ENCODE results near the gene GALNT18. TPM values are rescaled to one million over a fixed set of nuclear protein-coding genes. Genes with fewer than 3 reads are reported as not detected.

The GALNT18 gene
- polyA plus RNA-seq, 1 donor (not counting 4 experiments of a cell fraction or from before 2014, with no cell fraction given) = 27.2 TPM

DNA sequence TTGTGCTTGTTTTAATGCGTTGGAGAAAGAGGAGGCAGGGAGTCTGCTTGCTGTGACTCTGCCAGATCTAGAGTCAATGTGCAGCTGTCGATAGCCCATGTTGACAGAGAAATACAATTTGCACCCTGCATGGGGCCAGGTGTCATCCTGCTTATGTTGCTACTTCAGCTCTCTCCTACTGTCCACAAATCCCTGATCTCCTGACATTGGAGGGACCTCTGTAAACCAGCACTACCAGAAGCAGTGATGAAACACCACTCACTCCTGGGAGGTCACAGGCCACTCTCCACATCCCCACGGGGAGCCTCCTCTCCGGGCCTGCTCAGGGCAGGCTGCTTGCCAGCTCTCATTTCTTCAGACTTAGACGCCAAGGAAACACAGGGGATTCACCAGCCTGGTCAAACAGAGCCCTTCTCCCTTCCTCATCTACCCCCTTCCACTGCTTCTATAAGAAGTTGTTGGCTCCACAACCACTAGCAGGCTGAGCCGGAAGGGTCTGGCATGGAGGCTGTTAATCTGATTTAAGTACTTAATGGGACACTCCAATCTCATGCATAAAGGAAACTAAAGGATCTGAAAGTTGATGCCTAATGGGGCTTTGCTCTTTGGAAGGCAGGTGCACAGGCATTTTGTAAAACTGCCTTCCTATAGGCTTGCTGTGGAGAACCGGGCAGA lies 238.8 kb downstream of the GALNT18 start:
- FAIRE-seq = no peak
- no peak overlapping the region for H2AFZ ChIP-seq (ENCODE audit: control insufficient read depth, low read length)
- dilution Hi-C loops (cut with MboI; ENCODE audit: extremely low pct_ligation_motif_present, low sequenced_read_pairs) = no loop called here

DNA sequence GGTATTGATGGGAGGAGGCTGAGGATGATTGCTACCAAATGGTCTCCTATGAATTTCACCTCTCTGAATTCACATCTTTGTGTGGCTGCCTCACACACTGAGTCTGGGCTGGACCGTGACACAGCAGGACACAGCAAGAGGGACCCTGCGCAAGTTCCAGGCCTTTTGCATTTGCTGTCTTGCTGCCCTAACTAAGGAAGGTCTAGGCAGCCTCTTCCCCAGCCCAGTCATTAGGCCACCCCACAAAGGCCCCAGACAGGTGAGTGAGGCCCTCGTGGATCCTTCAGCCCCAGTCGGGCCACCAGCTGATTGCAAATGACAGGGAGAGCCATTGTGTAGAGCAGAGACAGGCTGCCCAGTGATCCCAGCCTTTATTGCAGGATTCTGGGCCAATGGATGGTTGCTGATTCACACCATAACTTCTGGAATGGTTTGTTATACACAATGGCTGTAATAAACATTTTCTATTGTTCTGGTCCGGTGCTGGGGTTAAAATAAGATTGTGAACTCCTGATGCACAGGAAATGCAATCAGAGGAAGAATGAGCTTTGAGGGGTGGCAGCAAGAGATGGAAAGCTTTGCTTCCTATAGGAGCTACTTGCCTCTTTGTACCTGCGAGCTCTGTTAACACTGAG lies 240.2 kb downstream of the GALNT18 start:
- Histone ChIP-seq H3K27me3 (ENCODE audit: control insufficient read depth, extremely low read depth, insufficient read depth, low read length) (no peaks in the 10 kb centered on the region), H3K79me2 (ENCODE audit: control insufficient read depth, insufficient read depth, low read length) (no peaks in the 10 kb centered on the region), H4K20me1 (ENCODE audit: control insufficient read depth, extremely low read depth, insufficient read depth, low read length) (peaks cover 2% of the 10 kb centered on the region), H3K9ac (ENCODE audit: control insufficient read depth, extremely low read depth, insufficient read depth, low read length) (no peak overlapping the region), H3K9me3 (ENCODE audit: control insufficient read depth, low read depth, low read length) (no peaks in the 10 kb centered on the region), H3K36me3 (ENCODE audit: control insufficient read depth in 2 of 2, extremely low read depth in 1 of 2, insufficient read depth in 2 of 2, low read length in 2 of 2) (no peaks in the 10 kb centered on the region), H3K4me3 (ENCODE audit: control insufficient read depth in 2 of 3, extremely low read depth in 1 of 3, insufficient read depth in 2 of 3, low read depth in 1 of 3, low read length in 3 of 3) (no peak overlapping the region), H3K4me2 (ENCODE audit: control insufficient read depth, extremely low read depth, insufficient read depth, low read depth, low read length) (no peak overlapping the region), H2AFZ (ENCODE audit: control insufficient read depth, low read length) (no peak overlapping the region), H3K4me1 (ENCODE audit: control insufficient read depth, extremely low read depth, insufficient read depth, low read length) (no peaks in the 10 kb centered on the region), H3K27ac (ENCODE audit: control insufficient read depth, insufficient read depth, low read length) (no peak overlapping the region), H3K9me1 (ENCODE audit: control insufficient read depth, extremely low read depth, insufficient read depth, low read length) (peaks cover 3% of the 10 kb centered on the region)
- FAIRE-seq (no peak), DNase-seq (ENCODE audit: low read depth, low spot score) (no peak)
- TF ChIP-seq EZH2 (IDR thresholded peaks at IDR 0.05; ENCODE audit: low read length) = no peak
- no peak for TF ChIP-seq CTCF (optimal IDR thresholded peaks at IDR 0.05 in 1 of 3, IDR thresholded peaks at IDR 0.05 in 1 of 3, conservative IDR thresholded peaks at IDR 0.05 in 1 of 3; ENCODE audit: extremely low read depth in 1 of 3, insufficient read depth in 2 of 3, low read length in 3 of 3)
- dilution Hi-C loops (cut with MboI; ENCODE audit: extremely low pct_ligation_motif_present, low sequenced_read_pairs) = no loop called here

More for the DNA sequence above, 238.8 kb downstream of the GALNT18 start:
- H3K79me2 ChIP-seq (ENCODE audit: control insufficient read depth, insufficient read depth, low read length) = no peaks in the 10 kb centered on the region
- peaks cover 2% of the 10 kb centered on the region for H4K20me1 ChIP-seq (ENCODE audit: control insufficient read depth, extremely low read depth, insufficient read depth, low read length)
- no peaks in the 10 kb centered on the region for H3K27me3 ChIP-seq (ENCODE audit: control insufficient read depth, extremely low read depth, insufficient read depth, low read length)
- no peaks in the 10 kb centered on the region for H3K9me3 ChIP-seq (ENCODE audit: control insufficient read depth, low read depth, low read length)
- no peaks in the 10 kb centered on the region for H3K4me1 ChIP-seq (ENCODE audit: control insufficient read depth, extremely low read depth, insufficient read depth, low read length)
- no peak overlapping the region for H3K4me3 ChIP-seq (ENCODE audit: control insufficient read depth in 2 of 3, extremely low read depth in 1 of 3, insufficient read depth in 2 of 3, low read depth in 1 of 3, low read length in 3 of 3)
- no peak overlapping the region for H3K4me2 ChIP-seq (ENCODE audit: control insufficient read depth, extremely low read depth, insufficient read depth, low read depth, low read length)
- H3K27ac ChIP-seq (ENCODE audit: control insufficient read depth, insufficient read depth, low read length) = no peak overlapping the region
- DNase-seq (ENCODE audit: low read depth, low spot score) = no peak
- TF ChIP-seq CTCF (optimal IDR thresholded peaks at IDR 0.05 in 1 of 3, IDR thresholded peaks at IDR 0.05 in 1 of 3, conservative IDR thresholded peaks at IDR 0.05 in 1 of 3; ENCODE audit: extremely low read depth in 1 of 3, insufficient read depth in 2 of 3, low read length in 3 of 3) = no peak
- no peak for TF ChIP-seq EZH2 (IDR thresholded peaks at IDR 0.05; ENCODE audit: low read length)
- H3K9ac ChIP-seq (ENCODE audit: control insufficient read depth, extremely low read depth, insufficient read depth, low read length) = no peak overlapping the region
- peaks cover 3% of the 10 kb centered on the region for H3K9me1 ChIP-seq (ENCODE audit: control insufficient read depth, extremely low read depth, insufficient read depth, low read length)
- H3K36me3 ChIP-seq (ENCODE audit: control insufficient read depth in 2 of 2, extremely low read depth in 1 of 2, insufficient read depth in 2 of 2, low read length in 2 of 2) = no peaks in the 10 kb centered on the region

Measured in keratinocyte (primary cell).